H9 (cell line): ENCODE data around the gene ARHGAP8. TPM values are rescaled to one million over a fixed set of nuclear protein-coding genes. Genes with fewer than 3 reads are reported as not detected.

Experiments used
- DNase-seq: peaks from one replicate; pipeline ENCODE4 v3.0.0-alpha.2; 2017
- H2AFZ ChIP-seq: one replicate; pipeline ENCODE4 v1.6.1; 2013; ENCODE audit warnings: mild to moderate bottlenecking, low read length, control low read depth, moderate library complexity
- H2AK5ac ChIP-seq: 2 replicates; pipeline ENCODE4 v1.6.1; 2013; ENCODE audit warnings: low read length, control low read depth, mixed read lengths; ENCODE audit not compliant: insufficient read length
- H2BK120ac ChIP-seq: one replicate; pipeline ENCODE4 v1.6.1; 2013; ENCODE audit warnings: low read depth, mild to moderate bottlenecking, low read length, control low read depth, inconsistent platforms; ENCODE audit not compliant: poor library complexity, severe bottlenecking
- H2BK12ac ChIP-seq: 2 replicates; pipeline ENCODE4 v1.6.1; 2013; ENCODE audit warnings: low read length, control low read depth, mixed read lengths, low read depth; ENCODE audit not compliant: insufficient read length
- H2BK15ac ChIP-seq: 2 replicates; pipeline ENCODE4 v1.6.1; 2013; ENCODE audit warnings: low read depth, low read length, control low read depth
- H2BK20ac ChIP-seq: one replicate; pipeline ENCODE4 v1.6.1; 2013; ENCODE audit warnings: low read depth, mild to moderate bottlenecking, low read length, control low read depth, inconsistent platforms; ENCODE audit not compliant: poor library complexity, severe bottlenecking
- H2BK5ac ChIP-seq: 2 replicates; pipeline ENCODE4 v1.6.1; 2013; ENCODE audit warnings: low read length, control low read depth, mixed read lengths; ENCODE audit not compliant: insufficient read length
- H3K14ac ChIP-seq: 2 replicates; pipeline ENCODE4 v1.6.1; 2013; ENCODE audit warnings: low read length, control low read depth; ENCODE audit not compliant: insufficient read depth
- H3K18ac ChIP-seq: 2 replicates; pipeline ENCODE4 v1.6.1; 2013; ENCODE audit warnings: low read depth, mild to moderate bottlenecking, mixed read lengths, low read length, control low read depth; ENCODE audit not compliant: insufficient read length
- H3K23ac ChIP-seq: 2 replicates; pipeline ENCODE4 v1.6.1; 2013; ENCODE audit warnings: low read length, control low read depth, mixed read lengths, low read depth; ENCODE audit not compliant: insufficient read length
- H3K23me2 ChIP-seq: 2 replicates; pipeline ENCODE4 v1.6.1; 2013; ENCODE audit warnings: low read depth, mild to moderate bottlenecking, mixed read lengths, low read length, control low read depth; ENCODE audit not compliant: insufficient read length, poor library complexity, severe bottlenecking
- H3K27ac ChIP-seq: 2 replicates; pipeline ENCODE4 v1.5.1; 2013; ENCODE audit warnings: low read length, control low read depth, mixed read lengths, low read depth; ENCODE audit not compliant: insufficient read length
- H3K27me3 ChIP-seq: 2 replicates; pipeline ENCODE4 v1.6.1; 2013; ENCODE audit warnings: low read length, control low read depth, inconsistent platforms; ENCODE audit not compliant: insufficient read depth
- H3K4ac ChIP-seq: 2 replicates; pipeline ENCODE4 v1.6.1; 2013; ENCODE audit warnings: low read depth, mild to moderate bottlenecking, control low read depth, inconsistent platforms, low read length, moderate library complexity
- H3K4me1 ChIP-seq: 2 replicates; pipeline ENCODE4 v1.6.1; 2013; ENCODE audit warnings: low read length, control low read depth, inconsistent platforms; ENCODE audit not compliant: insufficient read depth
- H3K4me2 ChIP-seq: 2 replicates; pipeline ENCODE4 v1.6.1; 2013; ENCODE audit warnings: low read length, control low read depth, mixed read lengths; ENCODE audit not compliant: insufficient read length, insufficient read depth
- H3K56ac ChIP-seq: 2 replicates; pipeline ENCODE4 v1.6.1; 2013; ENCODE audit warnings: low read depth, mild to moderate bottlenecking, mixed read lengths, low read length, control low read depth; ENCODE audit not compliant: insufficient read length
- H3K79me1 ChIP-seq: 2 replicates; pipeline ENCODE4 v1.6.1; 2013; ENCODE audit warnings: low read depth, mild to moderate bottlenecking, moderate library complexity, low read length, control low read depth, inconsistent platforms; ENCODE audit not compliant: insufficient read depth, poor library complexity, severe bottlenecking
- H3K79me2 ChIP-seq: 2 replicates; pipeline ENCODE4 v1.6.1; 2013; ENCODE audit warnings: low read length, control low read depth, inconsistent platforms; ENCODE audit not compliant: insufficient read depth
- H3K9ac ChIP-seq: 2 replicates; pipeline ENCODE4 v1.6.1; 2013; ENCODE audit warnings: low read length, control low read depth, mixed read lengths; ENCODE audit not compliant: insufficient read length; ENCODE audit errors: extremely low read depth
- H3K9me3 ChIP-seq: one replicate; pipeline ENCODE4 v1.6.1; 2013; ENCODE audit warnings: low read depth, low read length, inconsistent platforms; ENCODE audit not compliant: control insufficient read depth
- H3T11ph ChIP-seq: one replicate; pipeline ENCODE4 v1.6.1; 2013; ENCODE audit warnings: mild to moderate bottlenecking, low read length, control low read depth, inconsistent platforms
- H4K20me1 ChIP-seq: one replicate; pipeline ENCODE4 v1.6.1; 2013; ENCODE audit not compliant: control insufficient read depth, insufficient read length, insufficient read depth
- H4K5ac ChIP-seq: 2 replicates; pipeline ENCODE4 v1.6.1; 2013; ENCODE audit warnings: low read depth, mild to moderate bottlenecking, mixed read lengths, low read length, control low read depth; ENCODE audit not compliant: insufficient read length
- H4K8ac ChIP-seq: replicated peaks from 2 replicates; pipeline ENCODE4 v1.6.1; 2013; ENCODE audit warnings: low read length, control low read depth, mixed read lengths, low read depth; ENCODE audit not compliant: insufficient read length
- H4K91ac ChIP-seq: 2 replicates; pipeline ENCODE4 v1.6.1; 2013; ENCODE audit warnings: low read depth, mild to moderate bottlenecking, moderate library complexity, mixed read lengths, low read length, control low read depth; ENCODE audit not compliant: insufficient read length
- H3K27ac Mint-ChIP-seq, 3 experiments: 2 replicates in 2 of 3; 3 replicates in 1 of 3; pipeline ENCODE4 v1.8.0; 2020 to 2021; ENCODE audit warnings: mixed read lengths in 3 of 3, mild to moderate bottlenecking in 1 of 3, moderate library complexity in 1 of 3
- H3K27me3 Mint-ChIP-seq: 2 replicates; pipeline ENCODE4 v1.8.0; 2021; ENCODE audit warnings: low read depth, mild to moderate bottlenecking, moderate library complexity, mixed read lengths
- H3K36me3 Mint-ChIP-seq, 3 experiments: 2 replicates in 2 of 3; 3 replicates in 1 of 3; pipeline ENCODE4 v1.8.0; 2020 to 2021; ENCODE audit warnings: low read depth in 3 of 3, mixed read lengths in 3 of 3; ENCODE audit not compliant: insufficient read depth in 1 of 3
- H3K4me1 Mint-ChIP-seq, 2 experiments: 2 replicates each; pipeline ENCODE4 v1.8.0; 2020; ENCODE audit warnings: mixed read lengths in 2 of 2
- H3K4me3 Mint-ChIP-seq, 2 experiments: 2 replicates in 1 of 2; 3 replicates in 1 of 2; pipeline ENCODE4 v1.8.0; 2020 to 2021; ENCODE audit warnings: mild to moderate bottlenecking in 2 of 2, mixed read lengths in 2 of 2, moderate library complexity in 1 of 2
- H3K9me3 Mint-ChIP-seq, 2 experiments: 2 replicates in 1 of 2; 3 replicates in 1 of 2; pipeline ENCODE4 v1.8.0; 2020; ENCODE audit warnings: mild to moderate bottlenecking in 2 of 2, mixed read lengths in 2 of 2, moderate library complexity in 1 of 2
- CTCF ChIP-seq: fragments of 200-600 bp; sonication (generic); conservative IDR thresholded peaks from 3 replicates; pipeline ENCODE4 v1.8.0; 2021; ENCODE audit warnings: antibody characterized with exemption, mild to moderate bottlenecking
- WGBS: extraction: QIAGEN DNeasy Blood & Tissue Kit; methylation state at CpG from one replicate; pipeline ENCODE4 v1.1.7; 2013; ENCODE audit warnings: missing lambda C conversion rate, low lambda C conversion rate, mixed read lengths; ENCODE audit not compliant: insufficient read length; ENCODE audit errors: extremely low coverage; 5-methylcytosine and 5-hydroxymethylcytosine counted together
- total RNA-seq: library from RNA; stranded (reverse); gene quantifications from 2 replicates; pipeline ENCODE4 v1.2.1, GENCODE V29; 2021

Gene ARHGAP8
- total RNA-seq, 1 experiment from 2014 or later = 35.4 TPM

- Mint-ChIP-seq H3K27me3 (no peaks in the 10 kb centered on the region; the same call in 1 of the 2 replicates), H3K27ac (no peak overlapping the region), H3K9me3 (peaks cover 8 to 11% of the 10 kb centered on the region in 2 experiments), H3K4me3 (no peak overlapping the region), H3K36me3 (peaks cover 15 to 27% (median 26%) of the 10 kb centered on the region in 3 experiments), H3K4me1 (peaks cover 23 to 25% of the 10 kb centered on the region in 2 experiments)
- no peaks in the 10 kb centered on the region for H3K79me1 ChIP-seq
- no CpG with 5 or more reads among the region's 7 CpGs for WGBS
- H2AFZ ChIP-seq = no peak overlapping the region
- no peak overlapping the region for H2BK12ac ChIP-seq
- H3K14ac ChIP-seq = no peak overlapping the region
- H2BK120ac ChIP-seq = no peak overlapping the region
- no peak overlapping the region for H4K91ac ChIP-seq
- H3K79me2 ChIP-seq = no peaks in the 10 kb centered on the region
- no peak overlapping the region for H4K8ac ChIP-seq
- no peak overlapping the region for H3K9ac ChIP-seq
- no peak for DNase-seq
- H3K23me2 ChIP-seq = no peaks in the 10 kb centered on the region
- H2BK15ac ChIP-seq = no peak overlapping the region
- H2BK20ac ChIP-seq = no peak overlapping the region
- no peak overlapping the region for H4K5ac ChIP-seq
- H4K20me1 ChIP-seq = peaks cover 2% of the 10 kb centered on the region
- TF ChIP-seq CTCF = no peak
- H3K27ac ChIP-seq = no peak overlapping the region
- H3K18ac ChIP-seq = no peak overlapping the region
- H3K56ac ChIP-seq = no peak overlapping the region
- H3K27me3 ChIP-seq = no peaks in the 10 kb centered on the region
- H3K9me3 ChIP-seq = no peaks in the 10 kb centered on the region
- no peak overlapping the region for H2BK5ac ChIP-seq
- no peak overlapping the region for H3K4me2 ChIP-seq
- H3K4ac ChIP-seq = no peak overlapping the region
- H3K23ac ChIP-seq = no peak overlapping the region
- H3T11ph ChIP-seq = no peak overlapping the region
- no peak overlapping the region for H2AK5ac ChIP-seq
- H3K4me1 ChIP-seq = no peaks in the 10 kb centered on the region; the same call in 1 of the 2 replicates
Observed at GRCh38 chr22:44839061-44839460, 86.7 kb downstream of the ARHGAP8 start.
